Effector CD4-positive, alpha-beta T cell (primary cell): ENCODE measurements around the gene PCDHGA5.
"Not testable (repeated sequence)": the region's sequence is repeated elsewhere in the genome, so short reads cannot be mapped to it uniquely, and the experiment has no call there.

Source experiments
- DNase-seq: peaks from one replicate; pipeline ENCODE4 v3.0.0-alpha.2; 2020

Gene PCDHGA5

GRCh38 chr5:141354900-141355469 lies 9.0 kb upstream of the PCDHGA5 start, which contains the start of gene PCDHGA4:
Gene PCDHGA4, plus strand, starts transcription at chr5:141355021. Its CDS starts 87 bp downstream, at chr5:141355108.
- DNase-seq: no peak

GRCh38 chr5:141355641-141356040 lies 8.3 kb upstream of the PCDHGA5 start:
- no peak for DNase-seq

GRCh38 chr5:141356133-141356532 lies 7.8 kb upstream of the PCDHGA5 start:
- no peak for DNase-seq

- no peak for DNase-seq
Measured at GRCh38 chr5:141356950-141357349, 7.0 kb upstream of the PCDHGA5 start.

GRCh38 chr5:141359790-141360426 lies 4.1 kb upstream of the PCDHGA5 start, which contains the start of gene PCDHGB2:
Gene PCDHGB2, plus strand, starts transcription at chr5:141359994. Its CDS starts 142 bp downstream, at chr5:141360136.
- DNase-seq: no peak

GRCh38 chr5:141360685-141361084 lies 3.3 kb upstream of the PCDHGA5 start:
- DNase-seq: no peak

- no peak for DNase-seq
Measured at GRCh38 chr5:141362719-141363118, 1.2 kb upstream of the PCDHGA5 start.

- DNase-seq: no peak
Measured at GRCh38 chr5:141366016-141366896, 2.3 kb downstream of the PCDHGA5 start.

- no peak for DNase-seq
Measured at GRCh38 chr5:141369994-141370848, 6.3 kb downstream of the PCDHGA5 start, which contains the start of gene PCDHGB3. Gene PCDHGB3, plus strand, starts transcription at chr5:141370242. Its CDS starts 153 bp downstream, at chr5:141370395.

GRCh38 chr5:141371572-141372475 lies 7.9 kb downstream of the PCDHGA5 start:
- DNase-seq: no peak

- DNase-seq: no peak
Measured at GRCh38 chr5:141373673-141374317, 9.8 kb downstream of the PCDHGA5 start, which contains the start of gene PCDHGA6. Gene PCDHGA6, plus strand, starts transcription at chr5:141373891. Its CDS starts 193 bp downstream, at chr5:141374084.

GRCh38 chr5:141374627-141375026 lies 10.7 kb downstream of the PCDHGA5 start:
- no peak for DNase-seq

GRCh38 chr5:141375444-141376155 lies 11.6 kb downstream of the PCDHGA5 start:
- DNase-seq: not testable (repeated sequence)

- DNase-seq: no peak
Measured at GRCh38 chr5:141382469-141383294, 18.7 kb downstream of the PCDHGA5 start, which contains the start of gene PCDHGA7. Gene PCDHGA7, plus strand, starts transcription at chr5:141382742. Its CDS starts 158 bp downstream, at chr5:141382900.

- no peak for DNase-seq
Measured at GRCh38 chr5:141383345-141383744, 19.4 kb downstream of the PCDHGA5 start.

GRCh38 chr5:141384471-141385267 lies 20.7 kb downstream of the PCDHGA5 start:
- DNase-seq: no peak

- DNase-seq: not testable (repeated sequence)
Measured at GRCh38 chr5:141387557-141388311, 23.8 kb downstream of the PCDHGA5 start, which contains the start of gene PCDHGB4. Gene PCDHGB4, plus strand, starts transcription at chr5:141387698. Its CDS starts 187 bp downstream, at chr5:141387885.
